Measurements from ENCODE around the gene LBP.

LBP gene

GRCh38 chr20:38373231-38373867 is 27.1 kb downstream of the LBP start:
- TF ChIP-seq USF1 (IDR thresholded peaks at IDR 0.05) = no peak
- no peak for TF ChIP-seq EGR1 (IDR thresholded peaks at IDR 0.05)
- TF ChIP-seq TAF1 (IDR thresholded peaks at IDR 0.05; ENCODE audit: low read depth) = no peak
- TF ChIP-seq EP300 (IDR thresholded peaks at IDR 0.05; ENCODE audit: borderline replicate concordance) = no peak
- no peak for TF ChIP-seq YY1 (IDR thresholded peaks at IDR 0.05; ENCODE audit: low read depth)
- TF ChIP-seq TCF12 (IDR thresholded peaks at IDR 0.05; ENCODE audit: low read depth) = no peak
- no peak for TF ChIP-seq RAD21 (IDR thresholded peaks at IDR 0.05; ENCODE audit: low read depth)
- no peak for TF ChIP-seq NFIC (IDR thresholded peaks at IDR 0.05)
- no peak for TF ChIP-seq MAX (IDR thresholded peaks at IDR 0.05)
- no peak for TF ChIP-seq TEAD4 (IDR thresholded peaks at IDR 0.05)
- no peak for TF ChIP-seq REST (IDR thresholded peaks at IDR 0.05; ENCODE audit: low read depth)
- no peak for TF ChIP-seq ZBTB7A (IDR thresholded peaks at IDR 0.05; ENCODE audit: low read depth)
- no peak for TF ChIP-seq CEBPB (IDR thresholded peaks at IDR 0.05)
- TF ChIP-seq CREB1 (IDR thresholded peaks at IDR 0.05; ENCODE audit: low read depth) = no peak
- no peak for TF ChIP-seq FOXM1 (IDR thresholded peaks at IDR 0.05; ENCODE audit: borderline replicate concordance, low read depth)

- no peak for TF ChIP-seq FOXM1 (IDR thresholded peaks at IDR 0.05; ENCODE audit: borderline replicate concordance, low read depth)
- no peak for TF ChIP-seq TAF1 (IDR thresholded peaks at IDR 0.05; ENCODE audit: low read depth)
- TF ChIP-seq EGR1 (IDR thresholded peaks at IDR 0.05) = no peak
- no peak for TF ChIP-seq MAX (IDR thresholded peaks at IDR 0.05)
- TF ChIP-seq CEBPB (IDR thresholded peaks at IDR 0.05) = no peak
- TF ChIP-seq EP300 (IDR thresholded peaks at IDR 0.05; ENCODE audit: borderline replicate concordance) = no peak
- TF ChIP-seq YY1 (IDR thresholded peaks at IDR 0.05; ENCODE audit: low read depth) = no peak
- no peak for TF ChIP-seq USF1 (IDR thresholded peaks at IDR 0.05)
- no peak for TF ChIP-seq ZBTB7A (IDR thresholded peaks at IDR 0.05; ENCODE audit: low read depth)
- TF ChIP-seq TEAD4 (IDR thresholded peaks at IDR 0.05) = no peak
- TF ChIP-seq CREB1 (IDR thresholded peaks at IDR 0.05; ENCODE audit: low read depth) = no peak
- TF ChIP-seq NFIC (IDR thresholded peaks at IDR 0.05) = no peak
- TF ChIP-seq RAD21 (IDR thresholded peaks at IDR 0.05; ENCODE audit: low read depth) = no peak
- no peak for TF ChIP-seq TCF12 (IDR thresholded peaks at IDR 0.05; ENCODE audit: low read depth)
- TF ChIP-seq REST (IDR thresholded peaks at IDR 0.05; ENCODE audit: low read depth) = no peak
Measured at GRCh38 chr20:38373898-38374297, 27.6 kb downstream of the LBP start.

- no peak for TF ChIP-seq MAX (IDR thresholded peaks at IDR 0.05)
- no peak for TF ChIP-seq ZBTB7A (IDR thresholded peaks at IDR 0.05; ENCODE audit: low read depth)
- no peak for TF ChIP-seq NFIC (IDR thresholded peaks at IDR 0.05)
- TF ChIP-seq CREB1 (IDR thresholded peaks at IDR 0.05; ENCODE audit: low read depth) = no peak
- TF ChIP-seq REST (IDR thresholded peaks at IDR 0.05; ENCODE audit: low read depth) = no peak
- no peak for TF ChIP-seq RAD21 (IDR thresholded peaks at IDR 0.05; ENCODE audit: low read depth)
- no peak for TF ChIP-seq FOXM1 (IDR thresholded peaks at IDR 0.05; ENCODE audit: borderline replicate concordance, low read depth)
- no peak for TF ChIP-seq YY1 (IDR thresholded peaks at IDR 0.05; ENCODE audit: low read depth)
Measured at GRCh38 chr20:38377039-38377685, 30.9 kb downstream of the LBP start.

GRCh38 chr20:38383147-38383546 is 36.9 kb downstream of the LBP start:
- TF ChIP-seq EP300 (IDR thresholded peaks at IDR 0.05; ENCODE audit: borderline replicate concordance) = no peak
- TF ChIP-seq CREB1 (IDR thresholded peaks at IDR 0.05; ENCODE audit: low read depth) = no peak
- no peak for TF ChIP-seq TAF1 (IDR thresholded peaks at IDR 0.05; ENCODE audit: low read depth)
- TF ChIP-seq EGR1 (IDR thresholded peaks at IDR 0.05) = no peak
- TF ChIP-seq TCF12 (IDR thresholded peaks at IDR 0.05; ENCODE audit: low read depth) = no peak
- TF ChIP-seq MAX (IDR thresholded peaks at IDR 0.05) = no peak
- no peak for TF ChIP-seq REST (IDR thresholded peaks at IDR 0.05; ENCODE audit: low read depth)
- no peak for TF ChIP-seq CEBPB (IDR thresholded peaks at IDR 0.05)
- no peak for TF ChIP-seq NFIC (IDR thresholded peaks at IDR 0.05)
- TF ChIP-seq YY1 (IDR thresholded peaks at IDR 0.05; ENCODE audit: low read depth) = no peak
- TF ChIP-seq ZBTB7A (IDR thresholded peaks at IDR 0.05; ENCODE audit: low read depth) = no peak
- no peak for TF ChIP-seq USF1 (IDR thresholded peaks at IDR 0.05)
- no peak for TF ChIP-seq TEAD4 (IDR thresholded peaks at IDR 0.05)
- TF ChIP-seq FOXM1 (IDR thresholded peaks at IDR 0.05; ENCODE audit: borderline replicate concordance, low read depth) = no peak
- TF ChIP-seq RAD21 (IDR thresholded peaks at IDR 0.05; ENCODE audit: low read depth) = no peak

Data from Ishikawa (cell line).